ENCODE data around the gene PIGN.
"Not testable (repeated sequence)": the region's sequence is repeated elsewhere in the genome, so short reads cannot be mapped to it uniquely, and the experiment has no call there.

PIGN gene

DNA sequence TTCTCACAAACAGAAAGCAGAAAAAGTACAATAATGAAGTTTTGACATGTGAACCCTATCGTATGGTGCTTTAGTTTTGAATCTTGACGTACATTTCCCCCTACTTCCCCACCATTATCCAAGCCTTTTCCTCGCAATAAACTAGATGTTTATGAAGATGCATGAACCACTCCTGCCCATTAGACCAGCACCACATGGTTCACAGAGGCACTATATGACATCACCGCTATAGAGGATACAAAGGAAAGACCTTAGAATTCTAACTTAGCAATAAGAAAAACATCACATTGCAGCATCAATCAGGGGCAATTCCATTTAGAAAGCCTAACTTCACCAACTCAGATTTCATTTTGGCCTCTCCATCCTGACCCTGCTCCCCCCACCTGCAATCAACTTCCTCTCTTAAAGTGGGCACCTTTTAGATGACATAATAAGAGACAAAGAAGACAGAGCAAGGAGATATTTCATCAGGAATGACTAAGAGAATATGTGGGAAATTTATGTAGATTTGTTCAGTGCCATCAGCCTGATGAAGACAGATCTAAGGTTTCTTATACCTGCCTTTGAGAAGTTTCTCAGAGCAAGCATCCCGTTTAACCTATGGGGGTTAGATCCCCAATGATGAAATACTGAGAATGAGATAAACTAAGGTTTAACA is 124.9 kb downstream of the PIGN start:
- no peak for DNase-seq (ENCODE audit: low read depth)

DNA sequence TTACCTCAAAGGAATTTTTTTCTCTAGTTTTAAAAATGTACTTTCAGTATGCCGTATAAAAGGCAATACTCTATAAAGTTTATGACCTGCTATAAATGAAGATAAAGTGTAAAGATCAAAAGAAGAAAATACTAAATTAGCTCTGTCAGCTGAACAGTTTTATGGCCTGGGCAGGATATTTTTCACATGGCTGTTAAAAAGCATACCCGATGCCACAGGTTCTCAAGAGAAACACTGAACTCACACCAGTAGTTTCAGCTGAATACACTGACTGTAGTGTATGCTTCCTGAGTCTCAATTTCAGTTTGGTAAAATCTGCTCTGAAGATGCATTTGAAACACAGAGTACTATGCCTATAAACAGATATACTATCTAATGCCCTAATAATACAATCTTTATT is 126.0 kb downstream of the PIGN start:
- no peak for DNase-seq (ENCODE audit: low read depth)

DNA sequence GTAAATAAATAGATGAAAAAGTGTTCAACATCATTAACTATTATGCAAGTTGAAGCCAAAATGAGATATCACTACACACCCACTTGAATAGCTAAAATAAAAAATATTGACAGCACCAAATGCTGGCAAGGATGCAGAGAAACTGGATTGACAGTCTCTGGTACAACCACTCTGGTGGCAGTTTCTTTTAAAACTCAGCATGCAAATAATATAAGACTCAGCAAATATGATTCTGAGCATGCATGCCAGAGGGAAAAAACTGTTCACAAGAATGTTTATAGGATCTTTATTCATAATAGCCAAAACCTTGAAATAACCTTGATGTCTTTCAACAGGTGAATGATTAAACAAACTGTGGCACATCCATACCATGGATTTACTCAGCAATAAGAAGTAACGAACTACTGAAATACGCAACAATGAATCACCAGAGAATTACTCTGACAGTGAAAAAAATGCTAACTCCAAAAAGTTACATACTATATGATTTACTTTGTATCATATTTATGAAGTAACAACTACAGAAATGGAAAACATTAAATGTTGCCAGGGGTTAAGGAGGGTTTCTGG is 131.8 kb downstream of the PIGN start:
- no peak for DNase-seq (ENCODE audit: low read depth)

DNA sequence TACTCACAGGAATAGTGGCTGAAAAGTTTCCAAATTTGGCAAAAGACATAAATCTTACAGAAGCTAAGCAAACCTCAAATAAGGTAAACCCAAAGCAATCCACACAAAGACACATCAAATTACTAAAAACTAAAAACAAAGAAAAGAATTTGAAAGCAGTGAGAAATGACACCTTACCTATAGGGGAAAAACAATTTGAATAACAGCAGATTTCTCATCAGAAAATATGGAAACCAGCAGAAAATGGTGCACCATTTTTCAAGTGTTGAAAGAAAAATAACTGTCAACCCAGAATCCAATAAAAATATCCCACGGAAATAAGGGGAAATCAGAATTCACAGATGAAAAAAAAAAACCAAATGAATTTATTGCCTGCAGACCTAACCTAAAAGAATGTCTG is 138.6 kb downstream of the PIGN start:
- DNase-seq (ENCODE audit: low read depth) = no peak

DNA sequence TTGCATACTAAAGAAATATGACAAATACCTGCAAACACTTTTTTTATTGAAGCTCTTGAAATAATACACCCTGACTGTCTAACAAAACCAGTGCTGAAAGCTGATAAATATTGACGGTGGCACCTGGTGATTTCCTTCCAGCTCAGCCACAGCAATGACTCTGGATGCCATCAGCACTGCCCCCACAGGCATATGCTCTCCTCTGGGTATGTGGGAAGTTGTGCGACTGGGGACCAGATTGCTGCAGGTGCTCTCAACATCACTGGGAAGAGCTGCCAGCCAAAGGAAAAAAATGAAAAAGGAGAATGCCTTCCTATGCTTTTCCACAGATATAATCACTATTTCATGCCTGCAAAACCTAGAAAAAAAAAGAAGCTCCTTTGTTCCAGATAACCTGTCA is 141.5 kb downstream of the PIGN start:
- no peak for DNase-seq (ENCODE audit: low read depth)

DNA sequence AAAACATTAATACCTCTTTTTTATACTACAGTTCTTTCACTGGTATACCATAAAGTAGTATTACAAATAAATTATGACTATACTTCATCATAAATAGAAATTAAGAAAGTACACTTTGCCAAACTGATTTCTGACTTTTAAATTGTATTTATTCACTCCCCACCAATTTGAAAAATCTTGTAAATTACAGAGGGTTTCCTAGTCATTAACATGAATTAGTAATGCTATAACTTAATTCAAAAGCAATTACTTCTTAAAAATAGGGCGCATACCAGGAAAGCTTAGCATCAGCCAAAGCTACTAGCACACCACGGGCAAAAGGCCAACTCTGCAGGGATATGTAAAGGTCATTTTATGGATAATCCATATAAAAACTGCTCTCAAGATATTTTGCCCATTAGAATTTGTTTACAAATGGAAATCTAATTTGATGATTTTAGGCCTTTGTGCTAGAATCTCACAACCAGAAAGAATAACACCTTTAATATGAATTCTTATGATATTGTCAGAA is 142.3 kb downstream of the PIGN start:
- no peak for DNase-seq (ENCODE audit: low read depth)

DNA sequence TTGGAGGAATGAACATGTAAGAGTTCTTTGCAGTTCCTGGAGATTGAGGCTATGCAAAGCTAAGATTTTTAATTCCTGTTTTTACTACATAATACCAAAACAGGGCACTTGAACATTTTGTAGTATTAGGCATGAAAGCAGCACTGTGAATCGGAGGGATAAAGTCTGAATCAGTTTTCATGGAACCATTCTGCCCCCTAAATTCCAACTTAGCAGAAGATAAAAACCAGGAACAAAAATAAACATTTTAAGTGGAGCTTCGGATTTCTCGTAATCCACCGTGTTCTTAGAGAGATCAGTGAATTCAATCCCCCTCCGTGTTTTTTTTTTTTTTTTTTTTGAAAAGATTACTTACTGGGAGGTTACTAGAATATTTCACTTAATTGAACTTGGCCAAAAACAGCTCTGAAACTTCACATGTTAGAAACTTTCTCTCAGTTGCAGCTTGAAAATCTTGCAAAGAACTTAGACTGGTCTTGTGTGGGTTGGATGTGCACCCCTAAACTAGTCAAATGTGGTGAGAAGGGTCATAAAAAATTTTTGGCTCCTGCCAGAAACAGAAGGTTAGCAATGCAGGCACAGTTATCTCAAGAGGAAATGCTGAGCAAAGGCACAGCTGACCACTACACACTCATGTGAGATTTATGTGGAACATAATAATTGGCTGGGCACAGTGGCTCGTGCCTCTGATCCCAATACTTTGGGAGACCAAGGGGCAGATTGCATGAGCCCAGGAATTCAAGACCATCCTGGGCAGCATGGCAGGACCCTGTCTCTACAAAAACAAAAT is 148.7 kb downstream of the PIGN start:
- DNase-seq (ENCODE audit: low read depth) = no peak

DNA sequence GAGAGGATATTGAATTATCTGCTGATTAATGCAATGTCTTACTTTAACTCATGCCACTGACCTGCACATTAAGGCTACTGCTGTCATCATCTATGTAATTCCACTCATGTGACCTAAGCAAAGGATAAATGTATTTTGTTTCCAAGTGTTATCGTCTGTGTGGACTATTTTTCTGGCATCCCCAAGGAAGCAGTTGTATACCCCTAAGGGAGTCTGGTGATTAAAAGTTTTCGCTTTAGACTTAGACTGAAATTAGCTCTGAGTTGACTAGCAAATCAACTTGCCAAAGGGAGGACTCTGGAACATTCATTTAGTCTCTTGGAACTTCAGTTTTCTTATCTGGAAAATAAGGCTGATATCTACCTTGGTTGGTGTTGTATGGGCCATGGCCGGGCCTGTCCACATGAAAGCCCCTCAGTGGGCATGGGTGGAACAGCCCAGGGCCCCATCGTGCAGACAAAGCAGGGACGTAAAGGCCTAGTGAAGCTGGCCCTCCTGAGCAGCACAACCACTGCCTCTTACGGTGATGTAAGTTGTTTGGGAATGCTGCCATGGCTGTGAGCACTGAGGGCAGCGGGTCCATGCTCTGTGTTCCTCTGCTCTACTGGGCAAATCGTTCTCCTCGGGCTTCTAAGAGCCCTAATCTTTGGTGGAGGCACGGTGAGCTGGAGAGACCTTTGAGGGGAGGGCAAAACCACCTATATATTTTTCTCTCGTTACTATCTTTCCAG is 149.7 kb downstream of the PIGN start:
- DNase-seq (ENCODE audit: low read depth) = no peak

DNA sequence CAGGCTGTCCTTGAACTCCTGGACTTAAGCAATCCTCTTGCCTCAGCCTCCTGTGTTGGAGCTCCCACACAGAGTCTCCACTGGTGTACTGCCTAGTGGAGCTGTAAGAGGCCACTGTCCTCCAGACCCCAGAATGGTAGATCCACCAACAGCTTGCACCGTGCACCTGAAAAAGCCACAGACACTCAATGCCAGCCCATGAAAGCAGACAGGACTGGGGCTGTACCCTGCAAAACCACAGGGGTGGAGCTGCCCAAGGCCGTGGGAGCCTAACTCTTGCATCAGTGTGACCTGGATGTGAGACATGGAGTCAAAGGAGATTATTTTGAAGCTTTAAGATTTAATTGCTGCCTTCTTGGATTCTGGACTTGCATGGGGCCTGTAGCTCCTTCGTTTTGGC is 152.6 kb downstream of the PIGN start:
- not testable (repeated sequence) for DNase-seq (ENCODE audit: low read depth)

DNA sequence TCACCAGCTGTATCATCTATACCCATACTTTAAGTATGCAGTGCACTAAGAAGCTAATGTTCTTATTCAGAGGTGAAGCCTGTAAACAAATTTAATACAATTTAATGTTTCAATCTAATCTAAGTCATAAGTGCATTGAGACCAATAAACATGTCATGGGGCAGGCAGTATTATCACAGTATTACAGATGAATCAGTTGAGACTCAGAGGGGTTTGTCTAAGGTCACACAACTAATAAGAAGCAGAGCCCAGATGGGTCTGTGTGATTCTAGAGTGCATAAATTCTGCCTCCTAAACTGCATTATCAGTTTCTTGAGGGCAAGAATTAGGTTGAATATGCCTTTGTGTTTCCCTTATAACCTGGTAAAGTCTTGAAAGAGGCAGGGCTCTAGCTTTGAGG is 153.1 kb downstream of the PIGN start:
- no peak for DNase-seq (ENCODE audit: low read depth)

DNA sequence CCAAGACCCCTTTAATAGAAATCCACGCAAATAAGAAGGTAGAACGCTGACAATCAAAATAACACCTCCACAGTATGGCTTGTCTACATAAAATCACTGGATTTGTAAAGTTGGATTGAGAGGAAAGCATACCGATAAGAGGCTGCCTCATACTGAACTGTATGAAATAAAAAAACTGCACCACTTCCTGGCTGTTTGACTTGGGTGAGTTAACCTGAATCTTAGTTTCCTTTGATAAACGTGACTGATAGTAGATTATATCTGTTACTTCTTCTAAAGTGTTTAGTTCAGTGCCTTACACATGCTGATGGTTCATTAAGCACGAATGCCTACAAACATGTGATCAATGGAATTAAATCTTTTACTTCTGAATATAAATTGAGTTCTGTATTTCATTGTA is 153.6 kb downstream of the PIGN start:
- no peak for DNase-seq (ENCODE audit: low read depth)

DNA sequence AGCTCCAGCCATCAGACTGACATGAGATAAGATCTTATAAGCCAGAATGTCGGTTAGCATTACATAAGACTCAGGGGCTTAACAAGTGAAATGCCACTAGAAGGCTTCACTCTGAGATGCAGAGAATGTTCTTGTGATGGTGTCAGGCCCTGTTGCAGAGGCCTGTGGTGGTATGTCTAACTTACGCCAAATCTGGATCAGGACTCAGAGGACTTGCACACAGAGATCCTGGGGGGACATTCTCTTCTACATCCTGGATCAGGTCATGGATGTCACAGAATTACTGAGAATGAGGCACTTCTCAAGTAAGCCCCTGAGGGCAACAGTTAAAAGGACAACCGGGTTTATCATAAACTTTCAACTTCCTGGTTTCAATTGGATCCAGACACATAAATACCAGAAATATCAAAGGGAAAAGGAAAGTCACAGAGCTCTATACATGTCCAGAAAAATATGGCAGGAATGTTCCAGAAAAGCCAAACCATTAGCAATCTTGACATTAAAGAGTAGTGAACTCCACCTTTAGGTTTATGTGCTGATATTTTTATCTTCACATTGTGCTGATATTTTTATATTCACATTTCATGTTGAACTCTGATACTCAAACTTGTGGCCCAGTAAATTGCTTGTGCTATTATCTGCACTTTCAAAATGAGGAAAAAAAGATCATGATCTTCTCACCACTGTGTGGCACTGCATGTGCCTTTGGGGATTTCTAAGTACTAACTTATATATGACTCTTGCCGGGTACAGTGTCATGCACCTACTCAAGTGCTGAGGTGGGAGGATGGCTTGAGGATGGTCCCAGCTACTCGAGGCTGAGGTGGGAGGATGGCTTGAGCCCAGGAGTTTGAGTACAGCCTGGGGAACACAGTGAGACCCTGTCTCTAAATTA is 156.5 kb downstream of the PIGN start:
- no peak for DNase-seq (ENCODE audit: low read depth)

DNA sequence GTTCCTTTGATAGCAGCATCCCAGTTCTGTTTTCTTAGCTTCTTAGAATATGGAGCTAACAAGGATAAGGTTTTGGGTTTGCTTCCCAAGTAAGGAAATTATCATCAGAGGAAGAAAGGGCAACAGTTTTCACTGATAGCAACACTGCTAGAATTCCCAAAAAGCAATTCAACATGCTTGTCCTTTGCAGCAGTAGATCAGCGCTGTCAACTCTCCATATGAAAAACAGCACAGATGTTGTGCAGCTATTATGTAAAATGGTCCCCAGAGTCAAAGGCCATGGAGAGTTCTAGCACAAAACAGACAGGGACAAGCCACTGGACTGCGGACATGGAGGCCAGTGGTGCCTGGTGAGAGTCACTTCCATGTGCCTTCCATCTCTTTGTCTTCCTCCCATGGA is 158.1 kb downstream of the PIGN start:
- no peak for DNase-seq (ENCODE audit: low read depth)

DNA sequence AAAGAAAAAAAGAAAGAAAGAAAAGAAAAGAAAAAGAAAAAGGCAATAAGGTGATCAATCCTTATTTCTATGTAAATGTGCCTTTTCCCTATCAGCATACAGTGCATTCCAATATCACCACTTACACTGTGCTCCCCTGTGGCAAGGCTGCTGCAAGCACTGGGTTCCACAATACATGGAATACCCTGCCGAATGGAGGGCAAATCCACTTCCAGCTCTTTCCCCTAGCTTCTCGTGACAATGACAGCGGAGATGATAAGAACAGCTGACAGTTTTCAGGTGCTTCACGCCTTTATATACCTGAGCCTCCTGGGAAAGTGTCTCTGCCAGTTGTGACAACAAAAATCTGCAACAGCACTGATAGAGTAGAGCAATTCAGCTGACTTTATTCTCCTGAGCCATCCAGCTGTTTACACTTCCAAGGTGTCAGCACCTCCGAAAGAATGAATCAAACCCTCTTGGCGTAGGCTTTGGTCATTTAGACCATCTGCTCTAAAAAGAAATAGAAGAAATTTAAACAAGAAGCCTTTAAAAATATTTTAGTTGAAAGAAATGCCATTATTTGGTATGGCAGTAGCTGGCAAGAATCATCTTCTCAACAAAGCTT is 158.8 kb downstream of the PIGN start:
- no peak for DNase-seq (ENCODE audit: low read depth)

DNA sequence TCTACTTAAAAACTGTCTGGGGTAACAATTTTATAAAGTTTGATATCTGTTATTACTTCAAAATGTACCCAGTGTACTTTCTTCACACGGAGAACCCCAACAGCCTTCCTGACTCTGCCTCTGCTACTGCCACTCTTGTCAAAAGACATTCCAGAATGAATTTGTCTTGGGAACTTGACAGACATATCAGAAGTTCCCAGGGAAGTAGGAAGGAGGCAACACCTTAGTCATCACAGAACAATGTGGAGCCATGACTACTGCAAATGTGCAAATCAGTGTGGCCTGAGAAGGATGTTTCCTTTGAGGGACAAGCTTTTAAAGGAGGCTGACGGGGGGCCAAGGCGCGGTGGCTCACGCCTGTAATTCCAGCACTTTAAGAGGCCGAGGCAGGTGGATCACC is 160.3 kb downstream of the PIGN start:
- no peak for DNase-seq (ENCODE audit: low read depth)

DNA sequence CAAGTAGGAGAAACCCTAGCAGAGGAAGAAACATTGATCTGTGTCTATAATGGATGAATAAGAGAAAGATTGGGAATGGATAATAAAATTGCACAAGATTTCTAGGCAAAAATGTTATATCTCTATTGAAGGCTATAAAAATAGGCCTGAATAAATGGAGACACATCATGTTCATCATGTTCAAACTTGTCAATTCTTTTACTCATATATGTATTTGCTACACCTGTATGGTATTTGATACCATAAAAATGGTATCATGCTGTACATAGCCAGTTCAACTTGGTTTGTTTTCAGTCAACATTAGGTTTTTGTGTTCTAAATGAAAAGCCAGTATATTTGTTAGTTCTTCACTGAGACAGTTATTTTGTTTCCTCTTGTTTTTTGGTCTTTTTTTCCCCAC is 161.9 kb downstream of the PIGN start:
- DNase-seq (ENCODE audit: low read depth) = no peak

DNA sequence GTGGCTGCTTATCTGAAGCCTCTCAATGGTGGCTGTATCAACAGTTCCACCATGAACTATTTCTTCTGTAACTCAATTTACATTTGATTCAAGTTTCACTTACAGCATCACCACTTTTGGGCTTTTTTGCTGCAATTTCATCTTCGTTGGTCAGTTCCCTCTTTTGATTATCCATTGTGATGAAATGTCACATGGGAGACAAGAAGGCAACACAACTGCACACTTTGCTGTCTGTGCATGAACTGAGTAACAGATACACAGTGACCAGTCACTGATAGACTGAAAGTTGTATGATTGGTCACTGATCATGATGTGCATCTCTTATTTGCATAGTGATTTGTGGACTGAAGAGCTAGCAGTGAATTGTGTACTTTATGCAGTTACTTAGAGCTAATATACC is 163.3 kb downstream of the PIGN start:
- DNase-seq (ENCODE audit: low read depth) = no peak

DNA sequence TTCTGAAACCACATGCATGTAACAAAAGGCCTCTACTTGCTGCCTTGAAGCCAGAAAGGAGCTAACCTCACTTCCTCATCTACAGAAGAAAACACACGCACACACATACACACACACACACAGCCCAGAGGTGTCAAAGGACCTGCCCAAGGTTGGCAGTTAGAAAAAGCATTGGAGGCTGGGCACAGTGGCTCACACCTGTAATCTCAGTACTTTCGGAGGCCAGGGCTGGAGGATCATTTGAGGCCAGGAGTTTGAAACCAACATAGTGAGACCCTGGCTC is 168.2 kb downstream of the PIGN start:
- no peak for DNase-seq (ENCODE audit: low read depth)

DNA sequence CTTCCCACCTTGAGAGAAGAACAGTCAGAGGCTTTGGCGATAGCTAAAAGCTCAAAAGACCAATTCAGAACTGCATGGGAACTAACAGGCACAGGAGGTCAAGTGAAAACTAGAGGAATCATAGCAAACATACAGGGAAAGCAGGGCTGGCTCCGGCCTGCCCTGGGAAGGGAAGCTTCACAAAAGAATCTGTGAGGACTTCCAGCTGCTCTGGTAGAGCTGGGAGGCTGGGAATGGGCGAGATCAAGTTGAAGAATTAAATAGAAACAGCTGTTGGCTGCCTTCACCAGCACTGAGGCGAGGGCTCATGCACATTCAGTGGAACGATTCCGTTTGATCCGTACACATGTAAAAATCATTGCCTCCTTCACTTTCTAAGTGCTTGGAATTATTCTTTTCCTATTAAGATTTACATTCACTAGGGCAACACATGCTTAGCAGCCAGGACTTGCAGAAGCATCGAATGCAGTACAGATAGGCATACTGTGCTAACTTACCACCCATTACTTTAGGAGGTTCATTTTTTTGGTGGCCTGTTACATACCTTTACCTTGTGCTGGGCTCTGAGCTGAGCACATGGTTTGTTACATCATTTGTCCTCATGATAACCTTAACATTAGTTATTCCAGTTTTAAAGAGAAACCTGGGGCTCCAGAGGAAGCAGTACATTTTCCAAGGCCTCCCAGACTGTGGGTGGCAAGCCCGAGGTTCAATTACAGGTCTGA is 168.7 kb downstream of the PIGN start:
- no peak for DNase-seq (ENCODE audit: low read depth)

DNA sequence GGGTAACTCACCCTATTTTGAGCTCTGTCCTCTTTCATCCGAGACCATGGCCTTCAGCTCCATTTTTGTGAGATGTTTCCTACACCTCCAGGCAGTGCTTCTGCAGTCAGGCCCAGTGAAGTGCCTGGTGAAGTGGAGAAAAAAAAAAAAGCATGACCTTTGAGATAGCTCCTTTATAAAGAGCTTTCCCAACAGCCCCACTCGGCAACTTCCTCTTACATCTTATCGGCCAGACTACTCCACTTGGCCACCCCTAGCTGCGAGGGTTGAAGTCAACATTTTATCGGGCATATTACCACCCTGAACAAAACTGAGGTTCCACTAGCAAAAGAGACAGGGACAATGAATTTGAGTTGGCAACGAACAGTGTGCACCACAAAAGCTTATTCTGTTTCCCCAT is 169.2 kb downstream of the PIGN start:
- no peak for DNase-seq (ENCODE audit: low read depth)

DNA sequence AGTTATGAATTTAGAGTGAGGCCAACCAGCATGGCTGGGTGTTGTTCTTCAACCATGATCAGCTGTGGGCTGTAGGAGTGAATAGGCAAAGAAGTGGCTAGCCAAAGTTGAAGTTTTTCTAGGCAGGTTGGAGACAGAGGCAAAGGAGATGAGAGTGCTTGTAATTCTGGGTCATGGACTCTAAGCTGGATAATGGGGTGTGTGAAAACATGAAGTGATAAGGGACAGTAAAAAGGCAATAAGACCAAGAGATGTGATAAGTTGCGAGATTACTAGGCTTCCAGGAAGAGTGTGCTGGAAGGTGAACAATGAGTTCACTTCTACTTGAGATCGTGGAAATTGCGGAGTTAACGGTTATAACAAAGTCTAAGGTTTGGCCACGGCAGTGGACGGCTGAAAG is 175.4 kb downstream of the PIGN start:
- no peak for DNase-seq (ENCODE audit: low read depth)

Data from T-helper 22 cell (primary cell).